ENCODE measurements around the gene DNAH3. TPM values are rescaled to one million over a fixed set of nuclear protein-coding genes. Genes with fewer than 3 reads are reported as not detected.

DNAH3 gene
- total and polyA plus RNA-seq, 2 experiments from 2014 or later = not detected

GRCh38 chr16:20904507-20905081, 246.1 kb downstream of the DNAH3 start:
- peak; percentile 49 for DNase-seq
- 85 to 88% methylated on average over 3 of the region's 3 CpGs for WGBS, 2 experiments (ENCODE audit: low coverage in 1 of 2, low lambda C conversion rate in 2 of 2, missing lambda C conversion rate in 2 of 2)
- Histone ChIP-seq H3F3A (ENCODE audit: insufficient read depth) (peaks cover 67% of the 10 kb centered on the region), H3K27ac (peak overlapping the region; percentile 87), H3K4me3 (no peak overlapping the region), H3K9ac (peak overlapping the region; percentile 15; the same call in 1 of the 2 replicates), H3K27me3 (replicated peaks; ENCODE audit: insufficient read depth) (no peaks in the 10 kb centered on the region), H4K20me1 (ENCODE audit: insufficient read depth) (no peaks in the 10 kb centered on the region), H2AFZ (no peak overlapping the region), H3K36me3 (ENCODE audit: low read depth) (no peaks in the 10 kb centered on the region), H3K79me2 (ENCODE audit: insufficient read depth) (peaks cover 49% of the 10 kb centered on the region), H3K9me3 (ENCODE audit: low read depth) (no peaks in the 10 kb centered on the region), H3K4me1 (ENCODE audit: insufficient read depth) (peaks cover 56% of the 10 kb centered on the region), H3K9me2 (ENCODE audit: insufficient read depth) (no peaks in the 10 kb centered on the region), H3K4me2 (ENCODE audit: unreplicated experiment) (peak overlapping the region; percentile 82)
- in situ Hi-C loops (cut with MboI) = no loop called here
- TF ChIP-seq EZH2phosphoT487 (IDR thresholded peaks at IDR 0.05; ENCODE audit: insufficient read depth, low read depth) (no peak), EZH2 (IDR thresholded peaks at IDR 0.05; ENCODE audit: insufficient read depth, poor library complexity, severe bottlenecking) (no peak)

- H3K4me1 ChIP-seq (ENCODE audit: insufficient read depth) = peaks cover 56% of the 10 kb centered on the region
- peak overlapping the region; percentile 15; the same call in 1 of the 2 replicates for H3K9ac ChIP-seq
Observed at GRCh38 chr16:20903899-20904506, 246.6 kb downstream of the DNAH3 start.

GRCh38 chr16:20903116-20903898, 247.3 kb downstream of the DNAH3 start:
- WGBS, 2 experiments (ENCODE audit: low coverage in 1 of 2, low lambda C conversion rate in 2 of 2, missing lambda C conversion rate in 2 of 2) = 77 to 79% methylated on average over 5 of the region's 5 CpGs
- in situ Hi-C loops (cut with MboI) = no loop called here
- H3F3A ChIP-seq (ENCODE audit: insufficient read depth) = peaks cover 80% of the 10 kb centered on the region
- 0 out of 2 replicates have a peak, but pooled peaks cover 2% of the 10 kb centered on the region for H3K36me3 ChIP-seq (ENCODE audit: low read depth)
- H2AFZ ChIP-seq = no peak overlapping the region
- H3K9me2 ChIP-seq (ENCODE audit: insufficient read depth) = no peaks in the 10 kb centered on the region
- peaks cover 4% of the 10 kb centered on the region; the same call in 1 of the 2 replicates for H4K20me1 ChIP-seq (ENCODE audit: insufficient read depth)
- peaks cover 62% of the 10 kb centered on the region for H3K4me1 ChIP-seq (ENCODE audit: insufficient read depth)
- peak overlapping the region; percentile 82 for H3K4me2 ChIP-seq (ENCODE audit: unreplicated experiment)
- H3K27ac ChIP-seq = no peak overlapping the region; the same call in 1 of the 2 replicates
- no peaks in the 10 kb centered on the region for H3K27me3 ChIP-seq (replicated peaks; ENCODE audit: insufficient read depth)
- H3K9ac ChIP-seq = no peak overlapping the region
- no peak for DNase-seq
- H3K79me2 ChIP-seq (ENCODE audit: insufficient read depth) = peaks cover 60% of the 10 kb centered on the region
- no peak overlapping the region for H3K4me3 ChIP-seq
- TF ChIP-seq EZH2phosphoT487 (IDR thresholded peaks at IDR 0.05; ENCODE audit: insufficient read depth, low read depth) = no peak
- TF ChIP-seq EZH2 (IDR thresholded peaks at IDR 0.05; ENCODE audit: insufficient read depth, poor library complexity, severe bottlenecking) = no peak
- H3K9me3 ChIP-seq (ENCODE audit: low read depth) = no peaks in the 10 kb centered on the region

More at GRCh38 chr16:20903899-20904506, 246.6 kb downstream of the DNAH3 start:
- Histone ChIP-seq H3K79me2 (ENCODE audit: insufficient read depth) (peaks cover 55% of the 10 kb centered on the region), H3F3A (ENCODE audit: insufficient read depth) (peaks cover 73% of the 10 kb centered on the region), H3K4me2 (ENCODE audit: unreplicated experiment) (peak overlapping the region; percentile 82), H3K4me3 (no peak overlapping the region), H2AFZ (no peak overlapping the region), H3K9me3 (ENCODE audit: low read depth) (no peaks in the 10 kb centered on the region), H3K36me3 (ENCODE audit: low read depth) (no peaks in the 10 kb centered on the region), H3K27me3 (replicated peaks; ENCODE audit: insufficient read depth) (no peaks in the 10 kb centered on the region), H3K27ac (peak overlapping the region; percentile 87), H4K20me1 (ENCODE audit: insufficient read depth) (no peaks in the 10 kb centered on the region), H3K9me2 (ENCODE audit: insufficient read depth) (no peaks in the 10 kb centered on the region)
- TF ChIP-seq EZH2phosphoT487 (IDR thresholded peaks at IDR 0.05; ENCODE audit: insufficient read depth, low read depth) = no peak
- TF ChIP-seq EZH2 (IDR thresholded peaks at IDR 0.05; ENCODE audit: insufficient read depth, poor library complexity, severe bottlenecking) = no peak
- 64 to 71% methylated on average over 5 of the region's 5 CpGs for WGBS, 2 experiments (ENCODE audit: low coverage in 1 of 2, low lambda C conversion rate in 2 of 2, missing lambda C conversion rate in 2 of 2)
- no peak for DNase-seq
- in situ Hi-C loops (cut with MboI) = no loop called here

- peaks cover 63% of the 10 kb centered on the region for H3K79me2 ChIP-seq (ENCODE audit: insufficient read depth)
- no peak overlapping the region for H3K4me2 ChIP-seq (ENCODE audit: unreplicated experiment)
- in situ Hi-C loops (cut with MboI) = no loop called here
Observed at GRCh38 chr16:20902426-20902825, 248.2 kb downstream of the DNAH3 start.

More at GRCh38 chr16:20902426-20902825, 248.2 kb downstream of the DNAH3 start:
- DNase-seq = no peak
- Histone ChIP-seq H3K27ac (no peak overlapping the region), H3K36me3 (ENCODE audit: low read depth) (0 out of 2 replicates have a peak, but pooled peaks cover 3% of the 10 kb centered on the region), H3K9me3 (ENCODE audit: low read depth) (no peaks in the 10 kb centered on the region), H2AFZ (no peak overlapping the region), H3K4me3 (no peak overlapping the region), H3F3A (ENCODE audit: insufficient read depth) (peaks cover 82% of the 10 kb centered on the region), H3K9me2 (ENCODE audit: insufficient read depth) (no peaks in the 10 kb centered on the region), H3K9ac (no peak overlapping the region), H4K20me1 (ENCODE audit: insufficient read depth) (peaks cover 8% of the 10 kb centered on the region; the same call in 1 of the 2 replicates), H3K27me3 (replicated peaks; ENCODE audit: insufficient read depth) (no peaks in the 10 kb centered on the region), H3K4me1 (ENCODE audit: insufficient read depth) (peaks cover 66% of the 10 kb centered on the region)
- TF ChIP-seq EZH2phosphoT487 (IDR thresholded peaks at IDR 0.05; ENCODE audit: insufficient read depth, low read depth) (no peak), EZH2 (IDR thresholded peaks at IDR 0.05; ENCODE audit: insufficient read depth, poor library complexity, severe bottlenecking) (no peak)
- WGBS, 2 experiments (ENCODE audit: low coverage in 1 of 2, low lambda C conversion rate in 2 of 2, missing lambda C conversion rate in 2 of 2) = 84 to 85% methylated on average over 6 of the region's 6 CpGs

Measured in GM23248 (cell line).